Ovary (tissue), 9 donors: Measurements from ENCODE around the gene MYBPHL. TPM values are rescaled to one million over a fixed set of nuclear protein-coding genes. Genes with fewer than 3 reads are reported as not detected.

ENCODE experiments used
- DNase-seq, 5 donors: peaks; one replicate each; pipeline ENCODE4 v3.0.0-alpha.2; 2019 to 2020
- H3K27ac ChIP-seq, 2 donors: fragments of 200-600 bp; one replicate each; pipeline versions ENCODE4 v1.5.1 to v1.8.0; 2019 to 2022
- H3K27me3 ChIP-seq: fragments of 200-600 bp; one replicate; pipeline ENCODE4 v1.8.0; 2022
- H3K36me3 ChIP-seq: fragments of 200-600 bp; sonication (generic); one replicate; pipeline ENCODE4 v1.5.1; 2019
- H3K4me1 ChIP-seq: one replicate; pipeline ENCODE4 v1.8.1; 2013; ENCODE audit warnings: mild to moderate bottlenecking, moderate library complexity; ENCODE audit not compliant: insufficient read depth
- H3K4me3 ChIP-seq: fragments of 200-600 bp; sonication (generic); one replicate; pipeline ENCODE4 v1.5.1; 2017
- H3K9me3 ChIP-seq, 2 donors: fragments of 200-600 bp in 1 of 2; sonication (generic) in 1 of 2; one replicate each; pipeline versions ENCODE4 v1.5.1 to v1.8.1; 2013 to 2019; ENCODE audit warnings: mild to moderate bottlenecking in 1 of 2, moderate library complexity in 1 of 2
- CTCF ChIP-seq, 3 donors: fragments of 450-650 bp in 2 of 3; fragments of 200-600 bp in 1 of 3; IDR thresholded peaks; one replicate each; pipeline versions ENCODE4 v1.5.1 to v1.8.0; 2016 to 2022; ENCODE audit warnings: antibody characterized with exemption in 3 of 3, mild to moderate bottlenecking in 1 of 3
- EP300 ChIP-seq: sonication (generic); formaldehyde crosslinking; IDR thresholded peaks from one replicate; pipeline ENCODE4 v1.6.1; 2017; ENCODE audit warnings: antibody characterized with exemption
- POLR2A ChIP-seq: fragments of 450-650 bp; IDR thresholded peaks from one replicate; pipeline ENCODE4 v1.6.1; 2017; ENCODE audit warnings: antibody characterized with exemption, mild to moderate bottlenecking, moderate library complexity
- WGBS, 3 donors: extraction: QIAGEN DNeasy Blood & Tissue Kit in 1 of 3; methylation state at CpG; one replicate each; pipeline versions ENCODE4 v1.1.5 to v1.1.7; 2013 to 2017; 5-methylcytosine and 5-hydroxymethylcytosine counted together
- intact Hi-C, 4 donors: fragments of 100-400 bp; cut with DNase I; formaldehyde crosslinking; loops; one replicate each; pipeline versions ENCODE4 v1.11.0 to v1.15.1; 2022 to 2023
- polyA plus RNA-seq, 2 donors: library from polyadenylated mRNA; stranded (reverse); fragments of 200-250 nt in 1 of 2; fragments of 350-450 nt in 1 of 2; fragmentation: Illumina TruSeq in 1 of 2; extraction: RNeasy Lipid Tissue Mini Kit (QIAGEN cat#74804) in 1 of 2; gene quantifications; one replicate each; pipeline ENCODE4 v1.2.3, GENCODE V29; 2013 to 2014
- total RNA-seq, 7 donors: library from RNA; depleted of rRNA in 2 of 7; stranded (reverse); fragments of >200 nt in 2 of 7; fragmentation: NEBNext Ultra II Directional in 3 of 7; extraction: Animal tissue kit (Norgen Biotek cat#: 25700) in 3 of 7; gene quantifications; one replicate each; pipeline versions ENCODE4 v1.1.0 to v1.2.4, GENCODE V29; 2016 to 2023
- donor health status: DM: no; HTN: no; CAD: no; lungs with moderate emphysema.
- donor health status: DM: no; HTN: no; CAD: no.
- donor health status: Bipolar disorder and iron deficiency.
- donor health status: DM: yes; HTN: yes; CAD: no.
- donor health status: DM: no; HTN: no; CAD: no.
- donor health status: DM: yes; HTN: yes; CAD: no.

MYBPHL gene
- total and polyA plus RNA-seq, 9 donors, result 0.38 TPM; not detected in 8

- H3K4me3 ChIP-seq, result no peak overlapping the region
- no peaks in the 10 kb centered on the region for H3K9me3 ChIP-seq
- no peaks in the 10 kb centered on the region for H3K27me3 ChIP-seq
- no peak overlapping the region for H3K27ac ChIP-seq
- no peak for DNase-seq
- H3K36me3 ChIP-seq, result no peaks in the 10 kb centered on the region
- intact Hi-C loops, result no loop called here
- H3K4me1 ChIP-seq, result no peaks in the 10 kb centered on the region
- TF ChIP-seq POLR2A (no peak), EP300 (no peak)
- 89 to 91% (median 91%) methylated on average over 4 of the region's 4 CpGs for WGBS, 3 donors
Observed at GRCh38 chr1:109350182-109350581, 43.4 kb upstream of the MYBPHL start.

- TF ChIP-seq POLR2A (no peak), EP300 (no peak), CTCF (IDR thresholded peaks at IDR 0.05) (no peak)
- H3K9me3 ChIP-seq, result no peaks in the 10 kb centered on the region
- no peaks in the 10 kb centered on the region for H3K27me3 ChIP-seq
- intact Hi-C loops, result no loop called here
- H3K36me3 ChIP-seq, result no peaks in the 10 kb centered on the region
- no peak overlapping the region for H3K27ac ChIP-seq
- no peaks in the 10 kb centered on the region for H3K4me1 ChIP-seq
- 92 to 95% (median 94%) methylated on average over 6 of the region's 6 CpGs for WGBS, 3 donors
- DNase-seq, result no peak
- no peak overlapping the region for H3K4me3 ChIP-seq
Observed at GRCh38 chr1:109347511-109347910, 40.7 kb upstream of the MYBPHL start.

- intact Hi-C loops, result no loop called here
- no peaks in the 10 kb centered on the region for H3K36me3 ChIP-seq
- no peak for TF ChIP-seq EP300
- TF ChIP-seq CTCF (IDR thresholded peaks at IDR 0.05), result no peak
- no peak for TF ChIP-seq POLR2A
Observed at GRCh38 chr1:109341944-109342930, 35.4 kb upstream of the MYBPHL start.

GRCh38 chr1:109338608-109339007 is 31.8 kb upstream of the MYBPHL start:
- no peak for DNase-seq
- Histone ChIP-seq H3K4me1 (no peaks in the 10 kb centered on the region), H3K9me3 (no peaks in the 10 kb centered on the region), H3K27me3 (no peaks in the 10 kb centered on the region), H3K27ac (no peak overlapping the region), H3K36me3 (no peaks in the 10 kb centered on the region), H3K4me3 (no peak overlapping the region)
- TF ChIP-seq EP300 (no peak), CTCF (IDR thresholded peaks at IDR 0.05) (no peak), POLR2A (no peak)
- WGBS, 3 donors, result 97 to 100% (median 98%) methylated on average over 3 of the region's 3 CpGs
- intact Hi-C loops, result no loop called here

More at GRCh38 chr1:109341944-109342930, 35.4 kb upstream of the MYBPHL start:
- 31 to 42% (median 34%) methylated on average over 9 of the region's 9 CpGs for WGBS, 3 donors
- DNase-seq, result no peak
- Histone ChIP-seq H3K4me1 (no peaks in the 10 kb centered on the region), H3K9me3 (no peaks in the 10 kb centered on the region), H3K27ac (no peak overlapping the region), H3K27me3 (no peaks in the 10 kb centered on the region), H3K4me3 (no peak overlapping the region)

GRCh38 chr1:109338091-109338490 is 31.3 kb upstream of the MYBPHL start:
- Histone ChIP-seq H3K9me3 (no peaks in the 10 kb centered on the region), H3K4me1 (no peaks in the 10 kb centered on the region), H3K4me3 (no peak overlapping the region), H3K36me3 (no peaks in the 10 kb centered on the region), H3K27ac (no peak overlapping the region), H3K27me3 (no peaks in the 10 kb centered on the region)
- TF ChIP-seq EP300, result no peak
- TF ChIP-seq POLR2A, result no peak
- no peak for TF ChIP-seq CTCF (IDR thresholded peaks at IDR 0.05)
- DNase-seq, result no peak
- WGBS, 3 donors, result 83 to 92% (median 87%) methylated on average over 6 of the region's 6 CpGs
- intact Hi-C loops, result no loop called here
